Stimulated activated CD4-positive, alpha-beta T cell treated with anti-CD3 and anti-CD28 coated beads, Interleukin-15, amount 100 ng/mL, for 48 hours (primary cell): ENCODE measurements around the gene GPR68.
"Not testable (repeated sequence)": the region's sequence is repeated elsewhere in the genome, so short reads cannot be mapped to it uniquely, and the experiment has no call there.

Experiments used
- DNase-seq, 2 donors: peaks; one replicate each; pipeline ENCODE4 v3.0.0-alpha.2; 2020; ENCODE audit warnings: low read depth in 2 of 2

GPR68 gene

GRCh38 chr14:91190853-91191252, 53.7 kb downstream of the GPR68 start:
- DNase-seq: no peak

- DNase-seq: no peak
These were observed 57.2 kb downstream of the GPR68 start for GRCh38 chr14:91187271-91187670.

GRCh38 chr14:91186515-91187066, 57.9 kb downstream of the GPR68 start:
- no peak for DNase-seq

GRCh38 chr14:91185721-91186120, 58.8 kb downstream of the GPR68 start:
- DNase-seq: no peak

- DNase-seq: no peak
These were observed 59.9 kb downstream of the GPR68 start for GRCh38 chr14:91184559-91184958.

GRCh38 chr14:91182753-91183152, 61.8 kb downstream of the GPR68 start:
- not testable (repeated sequence) for DNase-seq
